A673 (cell line): ENCODE data around the gene CRACR2B. TPM values are rescaled to one million over a fixed set of nuclear protein-coding genes. Genes with fewer than 3 reads are reported as not detected.

Experiments
- BruUV-seq: library from RNA; stranded (reverse); fragments of 400-500 nt; replicated peaks from 2 replicates; lab custom pipeline; 2021; lab: Mats Ljungman, UMichigan
- CTCF ChIA-PET: fragments of 300-600 bp; sonication (Branson Sonifier 250); formaldehyde crosslinking; loops from one replicate; lab custom pipeline; 2022; ENCODE audit warnings: antibody characterized with exemption; lab: Charles Lee
- POLR2A ChIA-PET: fragments of 300-600 bp; sonication (Branson Sonifier 250); formaldehyde crosslinking; loops from one replicate; lab custom pipeline; 2022; ENCODE audit warnings: antibody characterized with exemption; ENCODE audit not compliant: low non-redundant PET; lab: Charles Lee
- DNase-seq: peaks from one replicate; pipeline ENCODE4 v3.0.0-alpha.2; 2015; ENCODE audit warnings: low spot score
- H3K27ac ChIP-seq: fragments of 200-600 bp; sonication (generic); 2 replicates; pipeline ENCODE4 v1.5.1; 2016; ENCODE audit warnings: mixed run types, low read depth, mild to moderate bottlenecking, mixed read lengths, antibody characterized with exemption, low read length; ENCODE audit not compliant: poor library complexity, severe bottlenecking
- H3K27me3 ChIP-seq: fragments of 200-600 bp; sonication (generic); replicated peaks from 2 replicates; pipeline ENCODE4 v1.6.1; 2017; ENCODE audit warnings: mixed run types, low read depth, mild to moderate bottlenecking, mixed read lengths, antibody characterized with exemption, low read length; ENCODE audit not compliant: insufficient read depth, poor library complexity
- H3K36me3 ChIP-seq: fragments of 200-600 bp; sonication (generic); 2 replicates; pipeline ENCODE4 v1.6.1; 2016; ENCODE audit warnings: mixed run types, mild to moderate bottlenecking, mixed read lengths, antibody characterized with exemption, low read length; ENCODE audit not compliant: insufficient read depth, poor library complexity, severe bottlenecking
- H3K4me1 ChIP-seq: fragments of 200-600 bp; sonication (generic); 2 replicates; pipeline ENCODE4 v1.6.1; 2017; ENCODE audit warnings: mixed run types, mild to moderate bottlenecking, mixed read lengths, antibody characterized with exemption, low read length; ENCODE audit not compliant: insufficient read depth, poor library complexity, severe bottlenecking
- H3K4me3 ChIP-seq: fragments of 200-600 bp; sonication (generic); 2 replicates; pipeline ENCODE4 v1.5.1; 2016; ENCODE audit warnings: low read depth, mixed run types, mild to moderate bottlenecking, mixed read lengths, low read length; ENCODE audit not compliant: poor library complexity, severe bottlenecking
- H3K9me3 ChIP-seq: fragments of 200-600 bp; sonication (generic); 2 replicates; pipeline ENCODE4 v1.6.1; 2016; ENCODE audit warnings: mixed run types, low read depth, mild to moderate bottlenecking, mixed read lengths, antibody characterized with exemption, low read length; ENCODE audit not compliant: poor library complexity, severe bottlenecking
- CTCF ChIP-seq: fragments of 300-800, 200-600 bp; sonication (generic); conservative IDR thresholded peaks from 2 replicates; pipeline ENCODE4 v1.5.1; 2017; ENCODE audit warnings: low read depth, mild to moderate bottlenecking, antibody characterized with exemption, low read length, moderate library complexity, mixed read lengths
- EZH2 ChIP-seq: fragments of 200-600 bp; sonication (generic); IDR thresholded peaks from 2 replicates; pipeline ENCODE4 v1.6.1; 2017; ENCODE audit warnings: borderline replicate concordance, low read depth, mild to moderate bottlenecking, mixed read lengths, antibody characterized with exemption, low read length; ENCODE audit not compliant: poor library complexity, severe bottlenecking
- intact Hi-C: fragments of 100-400 bp; cut with micrococcal nuclease; formaldehyde crosslinking; loops from one replicate; pipeline ENCODE4 v1.10.0; 2022; ENCODE audit not compliant: unreplicated experiment
- total RNA-seq: library from RNA; stranded (reverse); gene quantifications from 2 replicates; pipeline ENCODE4 v1.2.3, GENCODE V29; 2021

CRACR2B gene
- total RNA-seq, 1 experiment from 2014 or later, result 1.1 TPM

GRCh38 chr11:843818-844692 lies 16.3 kb downstream of the CRACR2B start:
- ChIA-PET CTCF (no interaction called here), POLR2A (no interaction called here)
- Histone ChIP-seq H3K4me1 (peaks cover 21% of the 10 kb centered on the region), H3K9me3 (no peaks in the 10 kb centered on the region), H3K27ac (no peak overlapping the region), H3K36me3 (peaks cover 10% of the 10 kb centered on the region), H3K4me3 (peak overlapping the region; percentile 99), H3K27me3 (no peaks in the 10 kb centered on the region)
- no TSS peak for BruUV-seq
- DNase-seq, result peak; percentile 68
- TF ChIP-seq EZH2 (no peak), CTCF (no peak)
- intact Hi-C loops, result no loop called here

GRCh38 chr11:844693-845644 lies 17.2 kb downstream of the CRACR2B start:
- POLR2A ChIA-PET, result no interaction called here
- intact Hi-C loops, result no loop called here
- DNase-seq, result peak; percentile 55
- H3K27me3 ChIP-seq, result no peaks in the 10 kb centered on the region
- CTCF ChIA-PET, result no interaction called here
- H3K27ac ChIP-seq, result no peak overlapping the region
- H3K9me3 ChIP-seq, result no peaks in the 10 kb centered on the region
- TF ChIP-seq EZH2 (no peak), CTCF (no peak)
- H3K4me3 ChIP-seq, result no peak overlapping the region
- peaks cover 2% of the 10 kb centered on the region for H3K36me3 ChIP-seq
- BruUV-seq, result no TSS peak
- H3K4me1 ChIP-seq, result peaks cover 24% of the 10 kb centered on the region

- Histone ChIP-seq H3K36me3 (no peaks in the 10 kb centered on the region), H3K4me1 (peaks cover 30% of the 10 kb centered on the region), H3K27me3 (no peaks in the 10 kb centered on the region), H3K9me3 (no peaks in the 10 kb centered on the region), H3K27ac (no peak overlapping the region), H3K4me3 (no peak overlapping the region)
- BruUV-seq, result no TSS peak
- intact Hi-C loops, result no loop called here
- ChIA-PET POLR2A (no interaction called here), CTCF (no interaction called here)
- DNase-seq, result no peak
- TF ChIP-seq CTCF (no peak), EZH2 (no peak)
Observed at GRCh38 chr11:845872-846495, 18.3 kb downstream of the CRACR2B start.
